Measurements from ENCODE around the gene HIRIP3.

HIRIP3 gene

GRCh38 chr16:29995911-29996765, 721 bp upstream of the HIRIP3 start, which contains the start of gene INO80E:
TSS of gene INO80E (plus strand) at chr16:29996241. CDS start at chr16:29996311, 70 bp downstream.
- DNase-seq = peak; percentile 98

GRCh38 chr16:29994600-29995323, 655 bp downstream of the HIRIP3 start:
- peak; percentile 72 for DNase-seq

GRCh38 chr16:29993903-29994599, 1.4 kb downstream of the HIRIP3 start:
- no peak for DNase-seq

GRCh38 chr16:29993191-29993902, 2.1 kb downstream of the HIRIP3 start:
- DNase-seq = no peak

- no peak for DNase-seq
These were observed 3.0 kb downstream of the HIRIP3 start for GRCh38 chr16:29992344-29992967.

GRCh38 chr16:29991571-29991904, 3.9 kb downstream of the HIRIP3 start:
- no peak for DNase-seq

GRCh38 chr16:29990883-29991570, 4.4 kb downstream of the HIRIP3 start:
- no peak for DNase-seq

GRCh38 chr16:29990034-29990433, 5.4 kb downstream of the HIRIP3 start:
- no peak for DNase-seq

GRCh38 chr16:29989111-29989858, 6.1 kb downstream of the HIRIP3 start:
- no peak for DNase-seq

- DNase-seq = no peak
These were observed 6.9 kb downstream of the HIRIP3 start for GRCh38 chr16:29988346-29989075.

GRCh38 chr16:29987371-29988085, 7.9 kb downstream of the HIRIP3 start:
- no peak for DNase-seq

- DNase-seq = no peak
These were observed 8.5 kb downstream of the HIRIP3 start for GRCh38 chr16:29986931-29987330.

GRCh38 chr16:29986231-29986630, 9.2 kb downstream of the HIRIP3 start:
- no peak for DNase-seq

GRCh38 chr16:29985271-29985811, 10.1 kb downstream of the HIRIP3 start:
- DNase-seq = no peak

GRCh38 chr16:29984764-29985147, 10.7 kb downstream of the HIRIP3 start:
- no peak for DNase-seq

GRCh38 chr16:29984137-29984763, 11.2 kb downstream of the HIRIP3 start:
- DNase-seq = no peak

GRCh38 chr16:29983420-29984136, 11.8 kb downstream of the HIRIP3 start:
- DNase-seq = no peak
